ENCODE measurements around the gene ADGRB3.
"Not testable (repeated sequence)": the region's sequence is repeated elsewhere in the genome, so short reads cannot be mapped to it uniquely, and the experiment has no call there.

The ADGRB3 gene

DNA sequence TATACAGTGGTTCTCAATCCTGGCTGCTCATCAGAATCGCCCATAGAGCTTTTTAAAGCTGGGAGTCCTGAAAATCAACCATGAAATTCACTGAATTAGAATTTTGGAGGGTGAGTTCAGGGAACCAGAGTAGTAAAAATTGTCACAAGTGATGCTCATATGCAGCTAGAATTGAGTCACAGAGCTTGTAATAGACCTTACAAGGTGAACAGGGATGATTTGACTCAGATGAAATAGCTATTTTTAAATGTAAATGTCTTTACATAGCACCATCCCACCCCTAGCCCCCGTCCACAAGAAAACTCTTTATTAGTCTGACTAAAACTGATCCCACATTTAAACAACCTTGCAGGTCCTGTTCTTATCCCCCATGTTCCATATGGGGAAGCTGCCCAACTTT lies 630.0 kb downstream of the ADGRB3 start:
- DNase-seq (ENCODE audit: low read depth) = no peak

GRCh38 chr6:69265706-69266105 lies 630.6 kb downstream of the ADGRB3 start:
- DNase-seq (ENCODE audit: low read depth) = no peak

DNA sequence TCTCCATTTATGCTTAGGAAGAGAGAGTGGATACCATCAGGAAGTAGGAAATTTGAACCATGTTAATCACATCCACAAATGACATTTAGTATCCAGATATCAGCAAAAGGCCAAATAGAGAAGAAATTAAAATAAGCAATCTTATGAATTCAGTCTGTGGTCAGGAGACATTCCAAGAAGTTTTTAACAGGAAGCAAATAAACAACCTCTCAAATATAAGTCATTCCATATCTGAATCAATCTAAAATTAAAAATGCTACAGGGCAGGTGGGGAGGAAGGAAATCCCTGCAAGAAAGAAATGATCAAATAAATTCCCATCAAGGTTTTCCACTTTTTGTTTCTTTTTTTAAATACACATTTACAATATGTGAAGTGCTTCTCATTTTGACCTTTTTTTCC lies 641.1 kb downstream of the ADGRB3 start:
- no peak for DNase-seq (ENCODE audit: low read depth)

- no peak for DNase-seq (ENCODE audit: low read depth)
These were observed 644.7 kb downstream of the ADGRB3 start for GRCh38 chr6:69279805-69280204.

DNA sequence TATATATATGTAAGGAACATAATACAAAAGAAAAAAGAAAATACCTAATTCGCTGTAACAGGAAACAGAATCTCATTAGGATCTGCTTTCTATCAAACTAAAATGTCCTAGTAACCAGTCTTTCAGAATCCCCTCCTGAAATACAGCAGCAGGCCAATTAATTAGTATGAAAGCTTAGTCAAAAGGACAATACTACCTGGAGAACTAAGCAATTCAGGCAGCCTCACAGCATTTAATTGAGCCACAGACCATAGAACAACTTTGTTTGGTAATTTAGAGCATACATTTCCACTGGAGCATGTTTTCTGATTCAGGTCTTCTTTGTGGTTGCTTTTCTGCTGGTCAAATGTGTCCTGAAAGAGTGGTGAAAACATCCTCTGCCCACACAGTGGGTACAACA lies 645.8 kb downstream of the ADGRB3 start:
- DNase-seq (ENCODE audit: low read depth) = no peak

GRCh38 chr6:69284176-69284730 lies 649.2 kb downstream of the ADGRB3 start:
- no peak for DNase-seq (ENCODE audit: low read depth)

DNA sequence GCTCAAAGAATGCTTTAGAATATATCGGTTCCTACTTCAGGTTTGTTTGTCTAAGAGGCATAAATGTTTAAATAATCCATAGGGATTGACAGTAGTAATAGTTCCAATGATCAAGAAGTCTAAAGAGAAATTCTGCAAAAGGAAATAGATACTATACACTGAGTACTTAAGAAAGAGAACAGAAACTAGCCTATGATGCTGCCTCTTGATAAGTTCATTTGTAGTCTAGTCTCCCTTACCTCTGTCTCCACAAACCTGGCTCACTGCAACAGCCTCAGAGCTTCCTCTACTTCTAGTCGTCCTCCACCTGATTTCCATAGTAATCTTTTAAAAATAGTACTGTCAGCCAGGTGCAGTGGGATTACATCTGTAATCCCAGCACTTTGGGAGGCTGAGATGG lies 650.0 kb downstream of the ADGRB3 start:
- DNase-seq (ENCODE audit: low read depth) = no peak

- DNase-seq (ENCODE audit: low read depth) = no peak
These were observed 651.2 kb downstream of the ADGRB3 start for GRCh38 chr6:69286331-69286730.

- not testable (repeated sequence) for DNase-seq (ENCODE audit: low read depth)
These were observed 653.1 kb downstream of the ADGRB3 start for GRCh38 chr6:69288198-69288597.

GRCh38 chr6:69289689-69290495 lies 654.8 kb downstream of the ADGRB3 start:
- DNase-seq (ENCODE audit: low read depth) = no peak

GRCh38 chr6:69293471-69293870 lies 658.4 kb downstream of the ADGRB3 start:
- no peak for DNase-seq (ENCODE audit: low read depth)

GRCh38 chr6:69294407-69294806 lies 659.3 kb downstream of the ADGRB3 start:
- DNase-seq (ENCODE audit: low read depth) = no peak

GRCh38 chr6:69294862-69295261 lies 659.8 kb downstream of the ADGRB3 start:
- no peak for DNase-seq (ENCODE audit: low read depth)

- no peak for DNase-seq (ENCODE audit: low read depth)
These were observed 668.3 kb downstream of the ADGRB3 start for GRCh38 chr6:69303382-69303781.

DNA sequence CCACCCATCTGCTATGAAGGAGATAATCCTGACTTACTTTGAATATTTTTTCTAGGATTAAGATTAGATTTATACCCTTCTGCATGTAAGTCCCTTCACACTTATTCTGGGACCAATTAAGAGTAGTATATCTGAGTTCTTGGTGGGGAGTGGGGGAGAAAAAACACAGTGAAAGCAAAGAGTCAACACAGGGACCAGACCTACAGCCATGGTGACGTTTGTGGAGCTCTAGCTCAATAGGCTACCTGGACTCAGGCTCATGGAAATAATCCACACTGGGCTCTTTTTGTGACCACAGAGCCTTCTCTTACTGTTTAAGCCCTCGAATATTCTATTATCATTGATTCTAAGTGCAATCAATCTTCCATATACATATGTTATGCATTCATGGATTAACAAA lies 670.4 kb downstream of the ADGRB3 start:
- DNase-seq (ENCODE audit: low read depth) = no peak

GRCh38 chr6:69308584-69308983 lies 673.5 kb downstream of the ADGRB3 start:
- no peak for DNase-seq (ENCODE audit: low read depth)

- no peak for DNase-seq (ENCODE audit: low read depth)
These were observed 676.8 kb downstream of the ADGRB3 start for GRCh38 chr6:69311888-69312287.

DNA sequence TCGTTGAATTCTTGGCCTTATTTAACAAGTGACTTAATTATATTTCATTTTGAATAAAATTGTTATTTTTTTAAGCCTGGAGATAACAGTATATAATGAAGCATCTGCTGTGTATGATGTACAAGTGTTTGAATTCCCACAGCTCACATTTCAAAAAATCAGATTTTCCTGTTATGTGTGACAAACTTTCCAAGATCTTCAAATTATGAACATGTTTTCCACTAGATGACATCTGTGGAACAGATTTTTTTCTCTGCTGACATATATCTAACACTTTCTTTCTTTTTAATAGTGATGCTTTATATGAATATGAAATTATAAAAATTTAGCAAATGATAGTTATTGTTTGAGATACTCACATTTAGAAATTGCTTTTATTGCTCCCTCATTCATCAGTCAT lies 678.9 kb downstream of the ADGRB3 start:
- no peak for DNase-seq (ENCODE audit: low read depth)

GRCh38 chr6:69314531-69314930 lies 679.4 kb downstream of the ADGRB3 start:
- DNase-seq (ENCODE audit: low read depth) = no peak

GRCh38 chr6:69331886-69332285 lies 696.8 kb downstream of the ADGRB3 start:
- DNase-seq (ENCODE audit: low read depth) = no peak

DNA sequence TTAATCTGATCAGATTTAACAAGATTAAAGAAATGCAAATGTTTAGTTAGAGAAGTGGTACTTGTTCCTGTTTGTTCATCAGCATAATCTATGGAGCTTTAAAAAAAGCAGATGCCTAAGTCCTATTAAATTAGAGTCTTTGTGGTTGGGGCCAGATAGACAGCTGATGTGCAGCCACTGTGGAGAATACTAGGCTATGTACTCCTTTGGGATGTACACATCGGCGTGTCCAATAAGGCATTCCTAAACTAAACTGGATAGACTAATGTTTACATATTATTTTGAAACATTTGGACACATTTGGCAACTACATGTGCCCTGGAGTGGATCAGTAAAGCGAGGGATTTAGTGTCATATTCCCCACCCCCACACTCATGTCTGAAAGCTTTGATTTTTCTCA lies 702.2 kb downstream of the ADGRB3 start:
- DNase-seq (ENCODE audit: low read depth) = no peak

GRCh38 chr6:69338431-69339162 lies 703.5 kb downstream of the ADGRB3 start:
- no peak for DNase-seq (ENCODE audit: low read depth)

DNA sequence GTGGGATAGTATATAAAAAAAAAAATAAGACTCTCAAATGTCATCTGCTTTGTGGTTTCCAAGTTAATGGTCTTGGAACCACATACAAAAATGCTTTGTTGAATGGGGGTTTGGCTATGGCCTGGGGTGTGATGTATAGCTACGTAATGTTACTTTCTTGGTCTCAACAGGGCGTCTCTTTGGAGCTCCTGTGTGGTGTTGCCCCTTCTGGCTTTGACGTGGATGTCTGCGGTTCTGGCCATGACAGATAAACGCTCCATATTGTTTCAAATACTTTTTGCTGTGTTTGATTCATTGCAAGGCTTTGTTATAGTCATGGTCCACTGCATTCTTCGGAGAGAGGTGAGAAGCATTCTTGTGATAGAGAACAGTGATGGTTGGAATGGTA lies 704.1 kb downstream of the ADGRB3 start:
- DNase-seq (ENCODE audit: low read depth) = no peak

All from activated T-cell treated with anti-CD3 and anti-CD28 coated beads for 48 hours (primary cell).